ENCODE measurements around the gene MIER3. TPM values are rescaled to one million over a fixed set of nuclear protein-coding genes. Genes with fewer than 3 reads are reported as not detected.

Gene MIER3
- total RNA-seq, 1 experiment from 2014 or later = 18.6 TPM

GRCh38 chr5:56971275-56971674 lies 19.4 kb upstream of the MIER3 start:
- no peak for DNase-seq (ENCODE audit: low read depth)
- in situ Hi-C loops (cut with HindIII; ENCODE audit: low pct_unique_long_range_greater_than_20kb, low sequenced_read_pairs) = no loop called here

- DNase-seq (ENCODE audit: low read depth) = no peak
- in situ Hi-C loops (cut with HindIII; ENCODE audit: low pct_unique_long_range_greater_than_20kb, low sequenced_read_pairs) = no loop called here
These were observed 12.2 kb upstream of the MIER3 start for GRCh38 chr5:56964173-56964572.

DNA sequence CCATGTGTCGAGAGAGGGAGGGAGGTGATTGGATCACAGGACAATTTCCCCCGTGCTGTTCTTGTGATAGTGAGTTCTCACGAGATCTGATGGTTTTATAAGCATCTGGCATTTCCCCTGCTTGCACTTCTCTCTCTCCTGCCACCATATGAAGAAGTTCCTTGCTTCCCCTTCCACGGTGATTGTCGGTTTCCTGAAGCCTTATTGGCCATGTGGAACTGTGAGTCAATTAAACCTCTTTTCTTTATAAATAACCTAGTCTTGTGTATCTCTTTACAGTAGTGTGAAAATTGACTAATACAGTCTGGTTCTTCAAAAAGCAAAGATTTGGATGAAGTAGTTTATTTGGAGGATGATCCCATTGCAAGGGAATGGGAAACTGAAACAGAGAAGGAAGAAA lies 11.3 kb upstream of the MIER3 start:
- no peak for DNase-seq (ENCODE audit: low read depth)
- in situ Hi-C loops (cut with HindIII; ENCODE audit: low pct_unique_long_range_greater_than_20kb, low sequenced_read_pairs) = no loop called here

DNA sequence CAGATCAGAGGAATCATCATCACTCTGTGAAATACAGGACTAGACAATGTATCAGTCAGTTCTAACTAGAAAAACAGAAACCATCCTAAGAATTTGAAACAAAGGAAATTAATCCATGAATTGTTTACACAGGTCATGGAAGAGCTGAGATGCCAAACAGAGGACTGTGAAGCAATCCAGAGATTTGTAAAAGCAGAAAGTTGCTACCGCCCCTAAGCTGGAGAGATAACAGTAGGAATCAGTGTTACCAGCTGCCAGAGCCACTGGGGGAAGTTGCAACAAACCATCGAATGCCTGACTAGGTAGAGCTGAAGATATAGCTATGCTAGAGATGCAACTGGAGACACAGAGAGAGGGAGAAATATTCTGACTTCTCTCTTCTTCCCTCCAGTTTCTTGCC lies 10.4 kb upstream of the MIER3 start:
- in situ Hi-C loops (cut with HindIII; ENCODE audit: low pct_unique_long_range_greater_than_20kb, low sequenced_read_pairs) = no loop called here
- no peak for DNase-seq (ENCODE audit: low read depth)

- in situ Hi-C loops (cut with HindIII; ENCODE audit: low pct_unique_long_range_greater_than_20kb, low sequenced_read_pairs) = no loop called here
- DNase-seq (ENCODE audit: low read depth) = no peak
These were observed 9.8 kb upstream of the MIER3 start for GRCh38 chr5:56961746-56962145.

DNA sequence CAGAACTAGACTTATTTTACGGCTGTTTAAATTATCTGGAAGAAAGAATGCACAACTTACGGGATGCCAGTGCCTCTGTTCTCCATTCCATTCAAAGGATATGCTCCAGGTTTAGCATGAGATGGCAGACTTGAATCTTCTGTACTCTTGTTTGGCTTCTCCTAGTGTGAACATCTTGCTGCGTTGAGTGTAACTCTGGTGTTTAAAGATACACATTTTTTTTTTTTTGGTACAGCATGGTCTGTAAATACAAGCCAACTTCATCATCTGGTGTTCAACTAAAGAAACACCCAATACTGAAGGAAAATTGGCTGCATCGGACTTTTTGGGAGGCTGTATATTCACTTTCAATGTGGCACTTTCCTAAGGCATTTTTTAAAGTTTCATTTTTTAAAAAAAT lies 7.4 kb upstream of the MIER3 start:
- in situ Hi-C loops (cut with HindIII; ENCODE audit: low pct_unique_long_range_greater_than_20kb, low sequenced_read_pairs) = no loop called here
- no peak for DNase-seq (ENCODE audit: low read depth)

DNA sequence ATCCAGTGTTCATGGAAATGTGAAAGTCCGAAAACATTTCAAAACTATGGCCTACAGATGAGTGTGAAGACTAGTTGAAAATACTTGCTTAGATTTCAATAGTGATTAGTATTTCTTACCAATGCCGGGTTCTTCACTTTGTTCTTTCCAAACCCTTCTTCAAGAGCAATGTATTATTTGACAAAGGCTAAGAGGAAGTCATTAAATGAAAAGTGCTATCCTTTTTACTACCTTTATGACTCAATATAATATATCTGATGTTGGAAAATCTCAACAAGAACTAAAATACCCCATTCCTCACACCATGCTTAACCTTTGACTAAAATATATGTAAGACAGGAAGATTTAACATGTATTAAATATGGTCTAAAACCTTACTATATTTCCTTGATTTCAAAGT lies 6.7 kb upstream of the MIER3 start:
- in situ Hi-C loops (cut with HindIII; ENCODE audit: low pct_unique_long_range_greater_than_20kb, low sequenced_read_pairs) = no loop called here
- no peak for DNase-seq (ENCODE audit: low read depth)

- DNase-seq (ENCODE audit: low read depth) = no peak
- in situ Hi-C loops (cut with HindIII; ENCODE audit: low pct_unique_long_range_greater_than_20kb, low sequenced_read_pairs) = no loop called here
These were observed 2.3 kb upstream of the MIER3 start for GRCh38 chr5:56954262-56954661.

GRCh38 chr5:56951126-56951945 lies 587 bp downstream of the MIER3 start:
- DNase-seq (ENCODE audit: low read depth) = peak; percentile 36

DNA sequence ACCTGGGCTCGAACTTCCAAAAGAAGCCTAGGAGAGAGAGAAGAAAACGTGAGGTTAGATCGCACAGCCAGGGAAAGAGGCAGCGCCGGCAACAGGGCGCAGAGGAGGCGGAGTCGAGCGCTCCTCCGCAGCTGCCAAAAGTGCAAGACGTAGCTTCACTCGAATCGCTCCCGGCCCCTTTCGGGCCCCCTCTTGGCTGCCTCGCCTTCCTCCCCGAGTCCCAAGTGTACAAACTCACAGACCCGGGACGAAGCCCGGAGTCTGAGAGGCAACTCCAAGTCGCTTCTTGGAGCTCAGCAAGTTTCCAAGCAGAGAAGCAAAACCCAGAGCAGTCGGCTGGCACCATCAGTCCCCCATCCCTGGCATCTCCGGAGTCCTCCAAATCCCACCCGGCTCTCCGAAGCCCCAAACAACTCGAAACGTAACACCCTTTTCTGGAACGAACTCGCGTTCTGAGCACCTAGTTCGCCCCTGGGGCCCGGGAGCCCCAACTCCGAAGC lies 1.2 kb downstream of the MIER3 start:
- in situ Hi-C loops (cut with HindIII; ENCODE audit: low pct_unique_long_range_greater_than_20kb, low sequenced_read_pairs) = no loop called here
- DNase-seq (ENCODE audit: low read depth) = peak; percentile 52

More at GRCh38 chr5:56951126-56951945, 587 bp downstream of the MIER3 start:
- in situ Hi-C loops (cut with HindIII; ENCODE audit: low pct_unique_long_range_greater_than_20kb, low sequenced_read_pairs) = no loop called here

GRCh38 chr5:56947052-56947451 lies 4.9 kb downstream of the MIER3 start:
- in situ Hi-C loops (cut with HindIII; ENCODE audit: low pct_unique_long_range_greater_than_20kb, low sequenced_read_pairs) = no loop called here
- no peak for DNase-seq (ENCODE audit: low read depth)

DNA sequence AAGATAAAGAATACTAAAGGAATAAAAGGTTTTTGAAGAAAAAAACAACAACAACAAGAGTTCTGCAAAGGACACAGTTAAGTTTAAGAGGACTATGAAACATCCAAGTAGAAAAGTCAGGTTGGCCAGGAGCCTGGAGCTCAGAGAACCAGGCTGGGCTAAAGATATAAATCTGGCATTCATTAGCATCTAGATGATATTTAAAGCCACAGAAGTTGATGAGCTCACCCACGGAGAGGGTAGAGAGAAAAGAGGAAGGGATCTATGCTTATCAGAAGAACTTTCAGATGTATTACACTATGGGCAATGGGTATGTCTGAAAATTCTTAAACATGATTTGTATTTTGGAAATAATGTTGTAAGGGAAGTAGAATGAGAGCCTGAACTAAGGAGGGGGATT lies 9.9 kb downstream of the MIER3 start:
- in situ Hi-C loops (cut with HindIII; ENCODE audit: low pct_unique_long_range_greater_than_20kb, low sequenced_read_pairs) = no loop called here
- no peak for DNase-seq (ENCODE audit: low read depth)

GRCh38 chr5:56938858-56939257 lies 13.1 kb downstream of the MIER3 start:
- in situ Hi-C loops (cut with HindIII; ENCODE audit: low pct_unique_long_range_greater_than_20kb, low sequenced_read_pairs) = no loop called here
- DNase-seq (ENCODE audit: low read depth) = no peak

- in situ Hi-C loops (cut with HindIII; ENCODE audit: low pct_unique_long_range_greater_than_20kb, low sequenced_read_pairs) = no loop called here
- DNase-seq (ENCODE audit: low read depth) = no peak
These were observed 17.6 kb downstream of the MIER3 start for GRCh38 chr5:56934325-56934724.

DNA sequence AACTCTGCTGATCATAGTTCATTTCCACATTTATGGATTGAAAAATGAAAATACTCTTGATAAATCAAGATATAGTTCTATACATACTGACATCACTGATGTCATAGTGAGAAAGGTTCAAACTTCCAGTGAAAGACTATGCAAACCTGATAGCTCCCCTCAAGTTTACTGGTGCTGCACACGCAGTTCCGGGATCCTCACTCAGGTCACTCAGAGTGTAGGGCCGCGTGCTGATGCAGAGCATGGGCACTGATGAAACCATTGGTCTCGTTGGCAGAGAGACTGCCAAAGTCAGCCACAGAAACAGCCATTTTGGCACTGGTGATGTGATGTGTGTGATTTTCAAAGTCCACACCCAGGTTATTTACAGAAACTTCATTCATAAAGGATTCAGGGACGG lies 29.0 kb downstream of the MIER3 start:
- in situ Hi-C loops (cut with HindIII; ENCODE audit: low pct_unique_long_range_greater_than_20kb, low sequenced_read_pairs) = no loop called here
- no peak for DNase-seq (ENCODE audit: low read depth)

DNA sequence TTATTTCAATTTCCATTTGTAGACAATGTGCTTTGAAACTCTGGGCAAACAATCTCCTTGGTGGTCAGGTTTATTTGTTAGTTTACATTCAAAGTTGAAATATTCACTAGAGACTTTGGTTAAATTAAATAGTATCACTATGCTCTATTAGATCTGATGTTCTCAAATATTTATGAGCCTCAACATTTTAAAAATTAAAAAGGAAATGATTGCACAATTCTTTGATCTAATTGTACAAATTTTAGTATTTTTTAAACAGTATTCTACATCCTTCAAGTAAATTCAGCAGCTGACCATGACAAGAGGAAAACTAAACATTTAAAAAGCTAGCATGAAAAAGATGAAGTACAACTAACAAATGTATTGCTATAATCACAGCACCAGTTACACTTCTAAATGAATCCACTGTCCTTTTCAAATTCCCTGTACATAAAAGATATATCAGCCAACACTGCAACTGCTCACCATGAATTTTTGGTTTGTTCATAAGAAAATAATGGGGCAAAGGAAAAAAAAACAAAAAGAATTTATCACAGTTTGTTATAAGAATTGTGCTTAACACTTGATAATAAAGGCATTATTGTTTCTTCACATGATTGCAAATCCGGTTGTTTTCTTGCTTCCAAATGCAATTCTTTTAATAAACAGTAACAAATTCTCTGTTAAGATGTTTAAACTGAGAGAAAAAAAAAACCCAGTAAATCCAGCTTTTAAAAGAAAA lies 31.8 kb downstream of the MIER3 start:
- in situ Hi-C loops (cut with HindIII; ENCODE audit: low pct_unique_long_range_greater_than_20kb, low sequenced_read_pairs) = no loop called here
- DNase-seq (ENCODE audit: low read depth) = no peak

DNA sequence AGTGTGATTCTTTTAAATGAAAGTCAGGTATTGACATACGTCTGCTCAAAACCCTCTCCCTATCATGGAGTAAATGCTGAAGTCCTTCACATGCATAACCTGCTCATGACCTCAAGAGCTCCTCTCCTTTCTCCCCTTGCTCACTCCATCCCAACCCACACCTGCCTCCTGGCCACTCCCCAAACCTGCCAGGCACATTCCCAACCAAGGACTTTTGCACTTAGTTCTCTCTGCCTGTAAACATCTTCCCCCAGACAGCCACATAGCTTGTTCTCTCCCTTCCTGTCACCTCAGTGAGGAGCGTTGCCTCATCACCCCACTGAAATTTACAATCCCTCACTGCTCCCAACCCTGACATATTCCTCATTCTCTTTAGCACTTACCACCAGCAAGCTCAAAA lies 33.9 kb downstream of the MIER3 start:
- in situ Hi-C loops (cut with HindIII; ENCODE audit: low pct_unique_long_range_greater_than_20kb, low sequenced_read_pairs) = no loop called here
- no peak for DNase-seq (ENCODE audit: low read depth)

DNA sequence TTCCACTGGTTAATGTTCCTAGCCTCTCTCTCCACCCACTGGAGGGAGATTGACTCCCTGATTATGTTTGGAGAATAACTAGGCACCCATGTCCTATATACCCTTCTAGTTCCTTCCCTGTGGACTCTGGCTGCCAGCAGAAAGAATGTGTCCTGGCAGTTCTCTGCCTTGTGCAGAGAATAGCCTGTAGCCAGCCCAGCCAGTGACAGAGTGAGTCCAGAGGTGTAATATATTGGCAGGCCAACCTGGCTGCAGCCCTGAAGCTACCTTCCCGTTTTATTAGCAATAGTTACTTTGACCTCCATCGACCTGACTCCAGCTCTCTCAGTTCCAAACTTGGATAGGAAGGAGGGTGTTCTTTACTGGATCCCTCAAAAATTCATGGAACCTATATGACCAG lies 34.4 kb downstream of the MIER3 start:
- in situ Hi-C loops (cut with HindIII; ENCODE audit: low pct_unique_long_range_greater_than_20kb, low sequenced_read_pairs) = no loop called here
- DNase-seq (ENCODE audit: low read depth) = no peak

DNA sequence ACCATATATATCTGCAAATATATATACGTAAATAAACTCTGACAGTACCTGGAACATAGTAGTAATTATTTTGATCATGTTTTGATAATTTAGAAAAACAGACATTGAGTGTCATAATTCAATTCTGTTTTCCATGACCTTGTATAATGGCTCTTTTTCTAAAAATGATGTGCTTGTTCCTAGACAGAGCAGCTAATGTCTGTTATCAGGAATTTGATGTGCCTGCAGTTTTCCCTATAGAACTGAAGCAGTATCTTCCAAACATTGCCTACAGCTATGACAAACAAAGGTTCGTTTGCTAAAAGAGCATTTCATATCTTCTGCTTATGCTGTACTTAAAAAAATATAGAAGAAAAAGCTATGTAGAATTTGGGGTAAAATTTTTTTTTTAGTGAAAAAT lies 37.2 kb downstream of the MIER3 start:
- in situ Hi-C loops (cut with HindIII; ENCODE audit: low pct_unique_long_range_greater_than_20kb, low sequenced_read_pairs) = no loop called here
- DNase-seq (ENCODE audit: low read depth) = no peak

GRCh38 chr5:56913766-56914165 lies 38.2 kb downstream of the MIER3 start:
- no peak for DNase-seq (ENCODE audit: low read depth)
- in situ Hi-C loops (cut with HindIII; ENCODE audit: low pct_unique_long_range_greater_than_20kb, low sequenced_read_pairs) = no loop called here

Data from Caki2 (cell line).